K562 (cell line): ENCODE results near the gene COPS9. TPM values are rescaled to one million over a fixed set of nuclear protein-coding genes. Genes with fewer than 3 reads are reported as not detected.

ENCODE experiments used
- ATAC-seq: fragments of 200-7000 bp; cut with Tn5 transposase; 3 replicates; pipeline ENCODE4 v1.9.1; 2020; ENCODE audit warnings: moderate library complexity
- BruUV-seq: library from RNA; stranded (reverse); fragments of 400-500 nt; replicated peaks from 2 replicates; lab custom pipeline; 2021; lab: Mats Ljungman, UMichigan
- CTCF ChIA-PET: fragments of 300-600 bp; formaldehyde crosslinking; extraction: SDS; loops from one replicate; lab custom pipeline; 2021; ENCODE audit warnings: low intra/inter-chr PET ratio; lab: Yijun Ruan, JAX
- POLR2A ChIA-PET: fragments of 300-600, 350-650 bp; sonication (Branson Sonifier 250); formaldehyde crosslinking; extraction: SDS; loops from one replicate; lab custom pipeline; 2021; ENCODE audit warnings: antibody characterized with exemption, inconsistent platforms; lab: Yijun Ruan, JAX
- DNase-seq, 4 experiments: peaks; one replicate each; pipeline versions ENCODE4 v3.0.0 to v3.0.0-alpha.2; 2011 to 2018; ENCODE audit warnings: low spot score in 3 of 4, mixed read lengths in 3 of 4; ENCODE audit errors: extremely low read depth in 1 of 4
- FAIRE-seq: peaks from 2 replicates; lab custom pipeline; 2011; peaks lifted over from hg19 to GRCh38; lab: Jason Lieb, UNC
- H2AFZ ChIP-seq: 2 replicates; pipeline ENCODE4 v1.6.0; 2011; ENCODE audit warnings: low read depth, low read length, control low read depth, inconsistent platforms
- H3K27ac ChIP-seq: fragments of 200-600 bp; 3 replicates; pipeline ENCODE4 v1.8.0; 2011; ENCODE audit warnings: low read depth, mild to moderate bottlenecking, control low read depth, inconsistent platforms, low read length, moderate library complexity, mixed read lengths; ENCODE audit errors: extremely low read depth
- H3K27me3 ChIP-seq, 2 experiments: fragments of 300-600 bp in 1 of 2; 2 replicates in 1 of 2; 3 replicates in 1 of 2; pipeline versions ENCODE4 v1.6.0 to v1.8.0; 2011; ENCODE audit warnings: inconsistent platforms in 2 of 2, low read length in 2 of 2, mild to moderate bottlenecking in 1 of 2, mixed read lengths in 1 of 2, moderate library complexity in 1 of 2; ENCODE audit not compliant: control insufficient read depth in 2 of 2, insufficient read depth in 2 of 2
- H3K36me3 ChIP-seq: fragments of 300-600 bp; 3 replicates; pipeline ENCODE4 v1.8.0; 2011; ENCODE audit warnings: mild to moderate bottlenecking, low read length, inconsistent platforms; ENCODE audit not compliant: control insufficient read depth, insufficient read depth
- H3K4me1 ChIP-seq, 2 experiments: fragments of 200-600 bp in 1 of 2; replicated peaks in 1 of 2; 2 replicates in 1 of 2; 3 replicates in 1 of 2; pipeline versions ENCODE4 v1.5.1 to v1.8.0; 2011; ENCODE audit warnings: inconsistent platforms in 2 of 2, low read length in 2 of 2, mild to moderate bottlenecking in 1 of 2, mixed read lengths in 1 of 2, moderate library complexity in 1 of 2; ENCODE audit not compliant: control insufficient read depth in 2 of 2, insufficient read depth in 2 of 2
- H3K4me2 ChIP-seq: 2 replicates; pipeline ENCODE4 v1.6.1; 2011; ENCODE audit warnings: low read length, control low read depth, inconsistent platforms, mixed read lengths; ENCODE audit not compliant: insufficient read depth
- H3K4me3 ChIP-seq: fragments of 200-600 bp; sonication (generic), shearing (Covaris generic); 2 replicates; pipeline ENCODE4 v1.5.1; 2016; ENCODE audit warnings: control low read depth, inconsistent platforms
- H3K79me2 ChIP-seq: fragments of 200-600 bp; 3 replicates; pipeline ENCODE4 v1.8.0; 2011; ENCODE audit warnings: low read length, inconsistent platforms; ENCODE audit not compliant: control insufficient read depth, insufficient read depth
- H3K9ac ChIP-seq, 2 experiments: 2 replicates each; pipeline versions ENCODE4 v1.6.0 to v1.6.1; 2011; ENCODE audit warnings: low read depth in 2 of 2, low read length in 2 of 2, control low read depth in 1 of 2, inconsistent platforms in 1 of 2, mild to moderate bottlenecking in 1 of 2, mixed read lengths in 1 of 2; ENCODE audit not compliant: insufficient read depth in 1 of 2
- H3K9me1 ChIP-seq: one replicate; pipeline ENCODE4 v1.6.0; 2011; ENCODE audit warnings: inconsistent platforms, mild to moderate bottlenecking, low read length, moderate library complexity; ENCODE audit not compliant: control insufficient read depth, insufficient read depth
- H3K9me3 ChIP-seq: replicated peaks from 2 replicates; pipeline ENCODE4 v1.5.1; 2011; ENCODE audit warnings: low read depth, low read length, inconsistent platforms; ENCODE audit not compliant: control insufficient read depth, insufficient read depth
- H4K20me1 ChIP-seq: replicated peaks from 2 replicates; pipeline ENCODE4 v1.6.1; 2011; ENCODE audit warnings: low read length, inconsistent platforms, mixed read lengths; ENCODE audit not compliant: control insufficient read depth, insufficient read depth
- ARID2 ChIP-seq: fragments of 450-650 bp; IDR thresholded peaks from 2 replicates; pipeline ENCODE4 v1.6.1; 2017; ENCODE audit warnings: antibody characterized with exemption, mild to moderate bottlenecking
- ATF7 ChIP-seq: fragments of 450-650 bp; IDR thresholded peaks from 2 replicates; pipeline ENCODE4 v1.7.1; 2014; ENCODE audit warnings: mild to moderate bottlenecking, moderate library complexity
- NCOA6 ChIP-seq: fragments of 450-650 bp; IDR thresholded peaks from 2 replicates; pipeline ENCODE4 v1.6.1; 2017; ENCODE audit warnings: mild to moderate bottlenecking
- POLR3G ChIP-seq: IDR thresholded peaks from 2 replicates; pipeline ENCODE4 v1.6.1; 2011; ENCODE audit not compliant: insufficient read length, insufficient replicate concordance; ENCODE audit errors: extremely low read depth
- RNF2 ChIP-seq: sonication (generic); IDR thresholded peaks from 2 replicates; pipeline ENCODE4 v1.6.1; 2016
- SPI1 ChIP-seq: IDR thresholded peaks from 2 replicates; pipeline ENCODE4 v1.6.1; 2011; ENCODE audit warnings: low read depth, low read length, control low read depth, borderline replicate concordance
- TAL1 ChIP-seq: fragments of 450-650 bp; IDR thresholded peaks from 2 replicates; pipeline ENCODE4 v1.6.1; 2016; ENCODE audit warnings: mild to moderate bottlenecking
- TBP ChIP-seq: optimal IDR thresholded peaks from 2 replicates; pipeline ENCODE3; 2011; ENCODE audit warnings: low read depth, low read length, improper control_type of control experiment
- ZBTB8A ChIP-seq: fragments of 450-650 bp; IDR thresholded peaks from 2 replicates; pipeline ENCODE4 v1.6.1; 2018; ENCODE audit warnings: mild to moderate bottlenecking, moderate library complexity; ENCODE audit not compliant: partially characterized antibody
- ZHX1 ChIP-seq: fragments of 150-350 bp; conservative IDR thresholded peaks from 2 replicates; pipeline ENCODE4 v1.6.1; 2014; ENCODE audit warnings: low read length
- ZNF668 ChIP-seq: fragments of 250-450 bp; sonication (Bioruptor Pico); IDR thresholded peaks from 2 replicates; pipeline ENCODE4 v1.8.0; 2022; ENCODE audit warnings: mild to moderate bottlenecking, inconsistent platforms
- WGBS: fragments of 100-300 bp; shearing (Covaris generic); methylation state at CpG from one replicate; pipeline ENCODE4 v1.1.6; 2016; ENCODE audit warnings: low coverage, mixed read lengths; ENCODE audit not compliant: insufficient coverage; ENCODE audit errors: missing lambda C conversion rate; 5-methylcytosine and 5-hydroxymethylcytosine counted together
- in situ Hi-C: fragments of 300-500 bp; cut with MboI; formaldehyde crosslinking; loops from 4 replicates; pipeline ENCODE4 v1.15.0; 2018; ENCODE audit warnings: inconsistent platforms, mixed read lengths
- intact Hi-C: fragments of 100-400 bp; cut with micrococcal nuclease; formaldehyde crosslinking; loops from 2 replicates; pipeline ENCODE4 v1.14.2; 2022
- polyA plus RNA-seq, 8 experiments: library from polyadenylated mRNA; depleted of rRNA in 4 of 8; stranded (reverse) in 5 of 8; unstranded in 3 of 8; fragments of >200 nt; fragmentation: Nextera tagmentation in 2 of 8; fragmentation: Illumina TruSeq in 1 of 8; extraction: Ambion mirVana in 2 of 8; extraction: Trizol in 1 of 8; gene quantifications; 2 replicates each; pipeline versions ENCODE4 v1.2.1 to v1.2.3, GENCODE V29; 2011 to 2014; ENCODE audit warnings: inconsistent platforms in 1 of 8, missing spikeins in 1 of 8
- total RNA-seq, 7 experiments: library from RNA; depleted of rRNA in 6 of 7; stranded (reverse); fragments of >200 nt in 6 of 7; fragmentation: Illumina TruSeq in 2 of 7; extraction: Trizol in 2 of 7; gene quantifications; 2 replicates each; pipeline versions ENCODE4 v1.2.1 to v1.2.3, GENCODE V29; 2011 to 2021; ENCODE audit warnings: low replicate concordance in 1 of 7
- TF ChIP-seq, protein P1 (sequence below): fragments of 450-650 bp; IDR thresholded peaks from one replicate; pipeline ENCODE4 v1.6.1; 2018; ENCODE audit warnings: mild to moderate bottlenecking, moderate library complexity; ENCODE audit not compliant: partially characterized antibody

Gene COPS9
- total and polyA plus RNA-seq, 9 of the 15 experiments (the other 6 are each of a cell fraction or from before 2014, with no cell fraction given) = 55.0 to 281 (median 99.9) TPM

- FAIRE-seq (no peak), ATAC-seq (no peak), DNase-seq (no peak)
- Histone ChIP-seq H3K9ac (no peak overlapping the region), H3K9me1 (no peaks in the 10 kb centered on the region), H3K36me3 (no peaks in the 10 kb centered on the region), H3K79me2 (no peaks in the 10 kb centered on the region), H3K27ac (no peak overlapping the region), H4K20me1 (no peaks in the 10 kb centered on the region), H2AFZ (no peak overlapping the region), H3K4me2 (no peak overlapping the region), H3K27me3 (peaks cover 0 to 18% of the 10 kb centered on the region in 2 experiments; a peak in 2 of 5 replicates), H3K4me1 (no peaks in the 10 kb centered on the region), H3K9me3 (no peaks in the 10 kb centered on the region), H3K4me3 (no peak overlapping the region)
- BruUV-seq = no TSS peak
- POLR2A ChIA-PET = interaction anchor here (0.8 kb wide), 1 partner anchor 68 kb away, joined by 4 read pairs; no protein-coding TSS in a partner anchor
- in situ Hi-C loops = no loop called here
- CTCF ChIA-PET = no interaction called here
- 6% methylated on average over 8 of the region's 8 CpGs for WGBS
- intact Hi-C loops = no loop called here
- TF ChIP-seq TAL1 = no peak
- TF ChIP-seq NCOA6 = no peak
- no peak for TF ChIP-seq ZNF668
- TF ChIP-seq ARID2 = no peak
These were observed 44.0 kb upstream of the COPS9 start for GRCh38 chr2:240179941-240180666.

DNA sequence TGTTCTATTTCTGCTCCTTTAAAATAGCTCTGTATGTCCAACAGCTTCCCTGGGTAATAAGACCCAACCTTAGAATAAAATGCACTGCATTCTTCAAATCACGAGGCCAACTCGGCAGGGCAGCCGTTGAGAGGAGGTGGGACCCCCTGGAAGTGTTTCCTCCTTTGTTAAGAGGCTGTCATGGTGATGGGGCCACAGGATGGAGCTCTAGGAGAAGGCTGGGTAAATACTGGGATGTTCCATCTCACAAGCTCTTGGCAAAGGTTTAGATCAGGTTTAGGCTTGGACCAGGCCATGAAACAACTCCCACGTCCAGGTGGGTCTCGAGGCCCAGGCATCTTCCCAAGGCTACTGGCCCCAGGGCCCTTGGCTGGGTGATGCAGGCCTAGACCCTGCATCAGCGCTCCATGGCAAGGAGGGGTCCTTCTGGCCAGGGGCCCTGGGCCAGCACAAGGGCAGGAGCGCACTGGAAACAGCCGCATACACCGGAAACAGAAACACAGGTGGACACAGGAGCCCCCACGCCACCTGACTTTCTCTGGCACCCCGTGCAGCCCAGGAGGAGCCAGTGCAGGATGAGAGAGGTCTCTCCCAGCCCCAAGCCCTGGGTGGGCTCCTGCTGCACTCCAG lies 43.2 kb upstream of the COPS9 start:
- Histone ChIP-seq H3K9ac (no peak overlapping the region), H3K9me1 (no peaks in the 10 kb centered on the region), H3K36me3 (no peaks in the 10 kb centered on the region), H3K9me3 (no peaks in the 10 kb centered on the region), H4K20me1 (no peaks in the 10 kb centered on the region), H3K4me3 (no peak overlapping the region), H3K27me3 (peaks cover 0 to 18% of the 10 kb centered on the region in 2 experiments; a peak in 2 of 5 replicates), H3K79me2 (no peaks in the 10 kb centered on the region), H2AFZ (no peak overlapping the region), H3K4me2 (no peak overlapping the region), H3K4me1 (no peaks in the 10 kb centered on the region), H3K27ac (no peak overlapping the region)
- no TSS peak for BruUV-seq
- WGBS = 13% methylated on average over 7 of the region's 11 CpGs
- in situ Hi-C loops = no loop called here
- FAIRE-seq (no peak), ATAC-seq (no peak), DNase-seq (no peak)
- ChIA-PET CTCF (no interaction called here), POLR2A (no interaction called here)
- intact Hi-C loops = no loop called here
- TF ChIP-seq ATF7 = no peak
- TF ChIP-seq ZHX1 = no peak
- TF ChIP-seq SPI1 = no peak
- TF ChIP-seq TBP = no peak
- TF ChIP-seq POLR3G = no peak
- TF ChIP-seq RNF2 = no peak
- TF ChIP-seq ZBTB8A = no peak
- TF ChIP-seq, protein P1, sequence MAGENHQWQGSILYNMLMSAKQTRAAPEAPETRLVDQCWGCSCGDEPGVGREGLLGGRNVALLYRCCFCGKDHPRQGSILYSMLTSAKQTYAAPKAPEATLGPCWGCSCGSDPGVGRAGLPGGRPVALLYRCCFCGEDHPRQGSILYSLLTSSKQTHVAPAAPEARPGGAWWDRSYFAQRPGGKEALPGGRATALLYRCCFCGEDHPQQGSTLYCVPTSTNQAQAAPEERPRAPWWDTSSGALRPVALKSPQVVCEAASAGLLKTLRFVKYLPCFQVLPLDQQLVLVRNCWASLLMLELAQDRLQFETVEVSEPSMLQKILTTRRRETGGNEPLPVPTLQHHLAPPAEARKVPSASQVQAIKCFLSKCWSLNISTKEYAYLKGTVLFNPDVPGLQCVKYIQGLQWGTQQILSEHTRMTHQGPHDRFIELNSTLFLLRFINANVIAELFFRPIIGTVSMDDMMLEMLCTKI = no peak
